NCI-H2029 (cell line): ENCODE results near the gene BTBD16.

ENCODE experiments used
- DNase-seq: peaks from one replicate; lab custom pipeline; 2025; lab: John Stamatoyannopoulos, UW

Gene BTBD16

GRCh38 chr10:122273966-122274545 is 3.0 kb downstream of the BTBD16 start:
- no peak for DNase-seq

GRCh38 chr10:122276611-122277208 is 5.6 kb downstream of the BTBD16 start:
- DNase-seq = no peak

GRCh38 chr10:122277526-122278136 is 6.5 kb downstream of the BTBD16 start:
- no peak for DNase-seq

DNA sequence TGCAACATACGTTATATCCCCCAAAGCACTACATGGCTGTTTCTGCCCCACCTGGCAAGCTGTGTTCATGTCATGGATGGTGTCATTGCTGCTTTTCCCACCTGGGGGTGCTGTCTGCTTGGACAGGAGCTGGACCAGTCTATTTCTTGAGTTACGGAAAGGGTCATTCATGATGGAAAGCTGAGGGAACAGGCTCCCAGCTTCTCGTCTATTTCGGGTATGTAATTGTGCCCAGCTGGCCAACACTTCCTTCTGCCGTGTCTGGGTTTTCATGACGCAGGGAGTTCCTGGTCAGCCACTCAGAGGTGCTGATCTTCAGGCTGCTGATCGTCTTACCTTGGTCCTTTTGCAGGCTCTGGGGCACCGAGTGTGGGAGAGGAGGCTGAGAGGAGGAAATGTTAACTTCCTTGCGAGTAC is 8.6 kb downstream of the BTBD16 start:
- no peak for DNase-seq

GRCh38 chr10:122280156-122280555 is 9.1 kb downstream of the BTBD16 start:
- no peak for DNase-seq

DNA sequence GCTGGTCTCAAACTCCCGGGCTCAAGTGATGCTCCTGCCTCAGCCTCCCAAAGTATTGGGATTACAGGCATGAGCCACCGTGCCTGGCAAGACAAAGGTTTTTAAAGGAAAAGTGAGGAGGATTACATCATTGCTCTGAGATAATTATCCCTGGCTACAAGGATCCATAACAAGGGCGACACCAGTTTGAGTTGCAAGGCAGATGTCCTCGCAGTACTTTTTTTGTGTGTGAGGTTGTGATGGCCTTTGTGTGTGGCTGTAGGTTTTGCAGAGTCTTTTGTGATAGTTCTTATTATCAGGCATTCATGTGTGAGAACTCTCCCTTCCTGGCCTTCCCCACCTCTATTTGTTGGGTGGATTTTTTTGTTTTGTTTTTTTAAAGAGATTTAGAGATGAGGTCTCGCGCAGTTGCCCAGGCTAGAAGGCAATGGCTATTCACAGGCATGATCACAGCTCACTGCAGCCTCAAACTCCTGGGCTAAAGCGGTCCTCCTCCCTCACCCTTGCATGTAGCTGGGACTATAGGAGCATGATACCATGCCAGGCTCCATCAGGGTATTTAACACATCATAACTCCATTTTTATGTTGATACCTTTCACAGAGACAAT is 10.0 kb downstream of the BTBD16 start:
- DNase-seq = no peak

- no peak for DNase-seq
Observed at GRCh38 chr10:122281751-122282150, 10.7 kb downstream of the BTBD16 start.

DNA sequence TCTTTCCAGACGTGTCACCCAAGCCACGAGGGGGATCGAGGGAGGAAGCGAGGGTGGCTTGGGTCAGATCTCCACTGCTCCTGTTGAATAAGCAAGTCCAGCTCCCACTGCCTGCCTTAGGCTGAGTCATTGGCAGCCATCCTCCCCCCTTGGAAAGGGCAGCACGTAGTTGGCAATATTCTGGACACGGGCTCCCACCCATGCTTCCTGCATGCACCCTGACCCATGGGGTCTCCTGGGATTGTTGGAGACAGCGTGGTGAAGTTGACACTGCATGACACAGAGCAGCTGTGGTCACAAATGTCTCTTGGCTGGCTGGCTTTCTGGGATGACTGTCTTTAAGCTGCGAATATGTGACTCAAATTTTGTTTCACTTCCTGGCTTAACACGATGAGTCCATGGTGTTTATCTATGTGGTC is 11.2 kb downstream of the BTBD16 start:
- DNase-seq = no peak

GRCh38 chr10:122282909-122283308 is 11.8 kb downstream of the BTBD16 start:
- DNase-seq = no peak

- no peak for DNase-seq
Observed at GRCh38 chr10:122285506-122286444, 14.7 kb downstream of the BTBD16 start.

GRCh38 chr10:122286867-122287266 is 15.8 kb downstream of the BTBD16 start:
- no peak for DNase-seq

DNA sequence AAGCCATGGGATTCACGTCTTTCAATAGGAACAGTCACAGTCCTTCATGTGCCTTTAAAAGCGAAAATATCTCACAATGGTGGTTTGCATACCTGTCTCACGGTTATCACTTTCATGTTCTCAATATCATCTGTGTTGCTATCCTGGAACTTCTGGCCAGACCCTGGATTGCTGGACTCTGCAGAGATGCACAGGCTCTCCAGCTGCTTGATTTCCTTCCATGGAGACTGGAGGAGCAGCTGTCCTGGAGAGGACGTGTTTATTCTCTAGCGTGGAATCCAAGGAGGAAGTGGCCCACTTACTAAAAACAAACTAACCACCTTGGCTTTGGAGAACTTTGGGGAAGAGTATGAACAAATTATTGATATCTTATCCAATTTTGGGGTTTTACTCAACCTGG is 16.5 kb downstream of the BTBD16 start:
- no peak for DNase-seq

DNA sequence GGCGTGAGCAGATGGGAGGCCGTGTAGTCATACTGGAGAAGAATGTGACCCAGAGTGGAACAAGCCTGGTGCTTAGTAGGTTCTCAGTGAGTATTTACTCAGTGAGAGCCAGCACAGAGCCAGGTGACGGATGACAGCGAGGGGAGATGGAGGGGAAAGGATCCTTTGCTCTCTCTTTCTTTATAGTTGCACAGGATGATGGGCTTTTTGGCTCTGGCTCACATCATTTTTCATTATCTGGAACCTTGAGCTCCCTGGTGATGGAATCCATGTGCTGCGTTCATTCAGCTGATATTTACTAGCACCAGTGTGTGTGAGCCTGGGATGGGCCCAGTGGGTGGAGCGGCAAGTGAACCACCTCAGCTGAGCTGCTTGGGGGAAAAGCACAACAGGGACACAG is 17.2 kb downstream of the BTBD16 start:
- no peak for DNase-seq

DNA sequence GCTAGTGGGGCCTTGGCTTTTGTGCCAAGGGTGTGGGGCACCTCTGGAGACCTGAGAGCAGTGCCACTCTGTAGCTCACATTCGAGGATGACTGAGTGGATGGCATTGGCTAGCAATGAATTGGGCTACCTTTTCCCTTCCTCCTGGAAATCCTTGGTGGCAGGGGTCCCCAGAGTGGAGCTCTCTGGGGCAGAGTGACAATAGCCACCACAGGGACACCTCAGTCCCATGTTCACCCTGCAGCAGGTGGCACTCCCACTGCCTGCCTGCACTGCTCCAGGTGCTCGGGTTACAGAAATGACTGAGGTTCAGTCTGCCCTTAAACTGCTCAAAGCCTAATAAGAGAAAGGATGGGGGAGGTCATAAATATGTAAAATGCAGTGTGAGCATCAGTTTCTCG is 17.8 kb downstream of the BTBD16 start:
- no peak for DNase-seq

DNA sequence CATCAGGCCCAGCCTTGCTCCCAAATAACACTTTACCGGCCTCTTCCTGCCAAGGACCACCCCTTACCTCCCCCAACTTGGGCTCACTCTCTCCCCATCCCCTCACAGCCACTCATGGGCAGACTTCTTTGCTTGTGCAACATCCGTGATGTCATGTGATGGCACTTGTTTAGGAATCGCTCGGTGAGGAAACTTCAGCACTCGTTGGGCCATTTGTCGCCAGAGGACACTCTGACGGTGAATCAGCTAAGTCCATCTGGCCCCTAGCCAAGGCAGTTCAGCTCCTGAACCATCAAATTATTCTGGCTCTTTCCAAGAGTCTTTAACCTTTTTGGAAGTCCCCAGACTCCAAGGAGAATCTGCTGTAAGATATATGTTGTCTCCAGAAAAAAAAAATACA is 19.2 kb downstream of the BTBD16 start:
- no peak for DNase-seq

DNA sequence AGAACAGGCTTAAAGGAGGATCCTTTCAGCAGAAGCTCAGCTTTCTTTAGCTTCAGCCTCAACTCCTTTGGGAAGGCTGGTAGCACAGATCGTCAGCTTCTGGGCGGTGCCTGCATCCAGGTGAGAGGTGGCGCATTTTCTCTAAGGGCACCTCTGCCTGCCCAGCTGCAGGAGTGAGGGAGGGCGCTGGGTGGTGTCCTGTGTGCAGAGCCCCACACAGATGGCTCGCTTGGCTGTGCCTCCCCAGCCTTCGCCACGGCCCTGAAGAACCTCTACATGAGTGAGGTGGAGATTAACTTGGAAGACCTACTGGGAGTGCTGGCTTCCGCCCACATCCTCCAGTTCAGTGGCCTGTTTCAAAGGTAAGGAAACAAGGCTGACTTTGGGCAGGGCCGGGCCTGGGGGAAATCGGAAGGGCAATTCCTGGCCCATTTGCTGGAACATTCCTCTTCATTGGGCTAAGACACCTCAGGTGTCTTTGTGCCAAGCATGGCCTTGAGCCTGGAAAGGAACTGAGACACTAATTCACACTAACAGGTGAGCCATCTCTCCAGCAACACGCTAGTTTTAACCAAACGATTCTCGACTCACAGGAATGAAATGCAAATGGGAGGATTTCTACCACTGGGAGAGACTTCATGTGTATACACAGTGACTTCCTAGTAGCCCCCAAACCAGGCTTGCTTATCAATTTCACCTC is 19.9 kb downstream of the BTBD16 start:
- DNase-seq = no peak

DNA sequence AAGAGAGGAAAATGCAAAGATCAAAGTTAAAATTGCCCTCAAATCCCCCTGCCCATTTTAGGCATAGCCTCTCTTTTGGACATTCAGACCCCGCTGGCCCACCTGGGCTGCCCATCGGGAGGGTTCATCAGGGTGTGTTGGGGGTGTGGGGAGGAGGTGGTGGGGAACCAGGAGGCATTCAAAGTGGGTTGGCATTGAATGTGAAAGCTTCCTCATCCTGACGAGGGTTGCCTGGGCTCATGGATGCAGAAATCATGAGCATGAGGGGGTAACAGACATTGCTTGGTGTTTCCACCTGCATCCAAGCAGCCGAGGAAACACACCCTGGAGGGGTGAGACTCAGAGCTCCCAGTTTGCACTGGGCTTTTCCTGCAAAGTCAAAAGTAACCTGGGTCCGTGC is 20.6 kb downstream of the BTBD16 start:
- DNase-seq = no peak

DNA sequence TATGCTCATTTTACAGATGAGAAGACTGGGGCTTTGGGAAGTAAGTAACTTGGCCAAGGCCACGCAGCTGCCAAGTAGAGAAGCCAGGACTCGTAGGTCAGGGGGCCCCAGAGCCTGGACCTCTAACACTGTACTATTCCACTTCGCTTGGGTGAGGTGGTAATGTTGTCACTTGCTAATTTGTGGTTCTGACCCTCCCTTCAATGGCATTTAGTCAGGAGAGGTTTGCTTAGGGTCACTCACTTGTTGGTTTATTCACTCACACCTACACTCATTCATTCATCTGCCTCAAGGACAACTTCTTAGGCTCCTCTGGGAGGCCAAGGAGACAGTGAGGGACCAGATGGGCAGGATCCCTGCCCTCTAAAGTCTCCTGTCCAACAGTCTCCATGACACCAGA is 21.3 kb downstream of the BTBD16 start:
- DNase-seq = no peak

DNA sequence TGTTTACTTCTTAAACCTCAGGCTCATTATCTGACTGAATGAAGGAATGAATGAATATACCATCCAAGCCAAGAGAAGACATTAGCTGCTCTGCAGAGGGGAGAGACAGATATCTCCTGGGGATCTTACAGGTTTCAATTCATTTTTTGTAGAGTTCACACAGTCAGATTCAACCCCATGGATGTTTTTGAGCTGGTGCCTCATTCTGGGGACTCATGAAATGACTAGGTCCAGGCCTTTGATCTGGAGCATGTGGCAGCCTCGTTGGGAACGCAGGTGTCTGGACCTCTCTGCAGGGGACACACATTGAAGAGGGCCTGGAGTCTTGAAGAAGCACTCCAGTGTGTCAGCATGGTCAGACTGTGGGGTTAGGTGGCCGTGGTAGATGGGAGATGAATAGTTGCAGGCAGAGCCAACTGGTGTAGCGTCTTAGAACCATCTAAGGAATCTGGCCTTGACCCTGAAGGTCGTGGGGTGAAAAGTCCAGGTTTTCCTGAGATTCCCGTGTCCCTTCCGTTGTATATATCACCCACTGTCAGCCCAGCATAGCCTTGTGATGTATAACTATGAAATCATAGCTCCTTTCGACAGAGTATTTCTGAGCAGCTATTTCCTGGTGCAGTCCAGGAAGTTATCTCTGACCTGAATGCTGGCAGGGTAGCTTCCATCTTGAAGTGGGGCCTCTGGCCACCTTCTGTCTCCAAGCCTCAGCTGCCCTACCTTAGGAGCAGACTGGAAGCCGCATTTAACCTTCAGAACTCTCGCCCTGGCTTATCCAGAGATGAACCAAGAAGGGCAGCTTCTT is 22.3 kb downstream of the BTBD16 start:
- DNase-seq = no peak

GRCh38 chr10:122293961-122294380 is 22.9 kb downstream of the BTBD16 start:
- no peak for DNase-seq
